ENCODE results near the gene PGAP2. TPM values are rescaled to one million over a fixed set of nuclear protein-coding genes. Genes with fewer than 3 reads are reported as not detected.

The PGAP2 gene
- total RNA-seq, 1 experiment from 2014 or later, result 39.5 TPM

- Histone ChIP-seq H3K9me3 (ENCODE audit: insufficient read depth, low read depth) (no peaks in the 10 kb centered on the region), H3K27ac (peak within 1 kb of the TSS; percentile 59), H2AFZ (peak within 1 kb of the TSS; percentile 77), H3K36me3 (ENCODE audit: low read depth) (peaks cover 3% of the 10 kb centered on the region; the same call in 1 of the 2 replicates), H3K4me2 (peak within 1 kb of the TSS; percentile 94), H3F3A (ENCODE audit: insufficient read depth, low read depth) (no peaks in the 10 kb centered on the region; the same call in 1 of the 2 replicates), H3K4me3 (peak within 1 kb of the TSS; percentile 86), H3K27me3 (ENCODE audit: insufficient read depth, low read depth) (no peaks in the 10 kb centered on the region), H3K9me2 (ENCODE audit: insufficient read depth) (no peaks in the 10 kb centered on the region), H3K4me1 (replicated peaks; ENCODE audit: insufficient read depth) (peaks cover 17% of the 10 kb centered on the region), H4K20me1 (ENCODE audit: insufficient read depth) (peaks cover 29% of the 10 kb centered on the region), H3K79me2 (ENCODE audit: low read depth) (peaks cover 47% of the 10 kb centered on the region)
- CTCF ChIA-PET, result no interaction called here
- intact Hi-C loops (cut with micrococcal nuclease; ENCODE audit: unreplicated experiment), result no loop called here
- DNase-seq, result peak; percentile 97 to 98
- no TSS peak for BruUV-seq (replicated peaks)
- no peak for TF ChIP-seq EZH2 (IDR thresholded peaks at IDR 0.05; ENCODE audit: low read depth)
- no peak for TF ChIP-seq CTCF (conservative IDR thresholded peaks at IDR 0.05)
- POLR2A ChIA-PET (ENCODE audit: unreplicated experiment), result interaction anchor here (0.6 to 0.7 kb wide), 2 partner anchors 39 to 326 kb away, joined by 3 to 14 read pairs; no protein-coding TSS in a partner anchor
Observed at GRCh38 chr11:3797329-3798090, 10.8 kb upstream of the PGAP2 start, which contains the start of gene NUP98. NUP98 (minus strand) TSS chr11:3797554; CDS start chr11:3782117, 15,437 bp downstream.

- intact Hi-C loops (cut with micrococcal nuclease; ENCODE audit: unreplicated experiment), result no loop called here
- no TSS peak for BruUV-seq (replicated peaks)
Observed at GRCh38 chr11:3799143-3799542, 9.2 kb upstream of the PGAP2 start.

GRCh38 chr11:3799873-3800272 lies 8.5 kb upstream of the PGAP2 start:
- H3K9me3 ChIP-seq (ENCODE audit: insufficient read depth, low read depth), result no peaks in the 10 kb centered on the region
- intact Hi-C loops (cut with micrococcal nuclease; ENCODE audit: unreplicated experiment), result no loop called here
- H2AFZ ChIP-seq, result no peak overlapping the region
- H3K36me3 ChIP-seq (ENCODE audit: low read depth), result no peaks in the 10 kb centered on the region
- no peaks in the 10 kb centered on the region for H3K9me2 ChIP-seq (ENCODE audit: insufficient read depth)
- H3K27ac ChIP-seq, result no peak overlapping the region
- peaks cover 17% of the 10 kb centered on the region; the same call in 1 of the 2 replicates for H4K20me1 ChIP-seq (ENCODE audit: insufficient read depth)
- H3K4me1 ChIP-seq (replicated peaks; ENCODE audit: insufficient read depth), result peaks cover 17% of the 10 kb centered on the region
- H3K4me3 ChIP-seq, result no peak overlapping the region
- H3K79me2 ChIP-seq (ENCODE audit: low read depth), result peaks cover 24% of the 10 kb centered on the region
- no peaks in the 10 kb centered on the region; the same call in 1 of the 2 replicates for H3F3A ChIP-seq (ENCODE audit: insufficient read depth, low read depth)
- DNase-seq, result no peak
- TF ChIP-seq CTCF (conservative IDR thresholded peaks at IDR 0.05), result no peak
- no peak for TF ChIP-seq EZH2 (IDR thresholded peaks at IDR 0.05; ENCODE audit: low read depth)
- POLR2A ChIA-PET (ENCODE audit: unreplicated experiment), result interaction anchor here (0.6 kb wide), 1 partner anchor 56 kb away, joined by 4 read pairs; the partner anchor contains the start of gene STIM1
- BruUV-seq (replicated peaks), result no TSS peak
- H3K4me2 ChIP-seq, result no peak overlapping the region
- no peaks in the 10 kb centered on the region for H3K27me3 ChIP-seq (ENCODE audit: insufficient read depth, low read depth)
- CTCF ChIA-PET, result no interaction called here

More at GRCh38 chr11:3799143-3799542, 9.2 kb upstream of the PGAP2 start:
- CTCF ChIA-PET, result no interaction called here
- no peaks in the 10 kb centered on the region for H3K9me3 ChIP-seq (ENCODE audit: insufficient read depth, low read depth)
- H3K4me1 ChIP-seq (replicated peaks; ENCODE audit: insufficient read depth), result peaks cover 17% of the 10 kb centered on the region
- TF ChIP-seq EZH2 (IDR thresholded peaks at IDR 0.05; ENCODE audit: low read depth), result no peak
- TF ChIP-seq CTCF (conservative IDR thresholded peaks at IDR 0.05), result no peak
- POLR2A ChIA-PET (ENCODE audit: unreplicated experiment), result interaction anchor here (0.5 to 0.6 kb wide), 2 partner anchors 18 to 43 kb away, joined by 5 read pairs; no protein-coding TSS in a partner anchor
- H4K20me1 ChIP-seq (ENCODE audit: insufficient read depth), result peaks cover 22% of the 10 kb centered on the region; the same call in 1 of the 2 replicates
- H3K4me3 ChIP-seq, result no peak overlapping the region
- no peaks in the 10 kb centered on the region for H3K36me3 ChIP-seq (ENCODE audit: low read depth)
- H3K27me3 ChIP-seq (ENCODE audit: insufficient read depth, low read depth), result no peaks in the 10 kb centered on the region
- H3K27ac ChIP-seq, result no peak overlapping the region
- H3K4me2 ChIP-seq, result no peak overlapping the region
- H3F3A ChIP-seq (ENCODE audit: insufficient read depth, low read depth), result no peaks in the 10 kb centered on the region; the same call in 1 of the 2 replicates
- no peaks in the 10 kb centered on the region for H3K9me2 ChIP-seq (ENCODE audit: insufficient read depth)
- DNase-seq, result no peak
- no peak overlapping the region for H2AFZ ChIP-seq
- H3K79me2 ChIP-seq (ENCODE audit: low read depth), result peaks cover 31% of the 10 kb centered on the region

All from PC-9 (cell line).